HL-60/S4 treated with phorbol 12-myristate 13-acetate at 8.2 ng/mL for 4 days and 3 days (cell line): ENCODE measurements around the gene NCAPH2.

Source experiments
- in situ Hi-C: fragments of 300-500 bp; cut with MboI; formaldehyde crosslinking; loops from 2 replicates; pipeline ENCODE4 v1.15.0; 2022; ENCODE audit warnings: low sequenced_read_pairs

The NCAPH2 gene

DNA sequence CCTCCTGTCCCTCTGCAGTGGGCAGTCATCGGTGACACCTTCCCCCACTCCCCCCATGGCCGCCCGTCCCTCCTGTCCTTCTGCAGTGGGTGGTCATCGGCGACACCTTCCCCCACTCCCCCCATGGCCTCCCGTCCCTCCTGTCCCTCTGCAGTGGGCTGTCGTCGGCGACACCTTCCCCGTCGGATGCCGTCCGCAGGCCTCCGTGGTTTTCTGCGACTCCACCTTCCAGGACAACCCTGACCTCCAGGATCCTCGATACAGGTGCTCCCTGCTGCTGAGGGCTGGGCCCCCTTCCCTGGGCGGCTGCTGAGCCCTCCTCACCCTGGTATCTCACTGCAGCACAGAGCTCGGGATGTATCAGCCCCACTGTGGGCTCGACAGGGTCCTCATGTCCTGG, 19.1 kb upstream of the NCAPH2 start:
- in situ Hi-C loops = no loop called here

DNA sequence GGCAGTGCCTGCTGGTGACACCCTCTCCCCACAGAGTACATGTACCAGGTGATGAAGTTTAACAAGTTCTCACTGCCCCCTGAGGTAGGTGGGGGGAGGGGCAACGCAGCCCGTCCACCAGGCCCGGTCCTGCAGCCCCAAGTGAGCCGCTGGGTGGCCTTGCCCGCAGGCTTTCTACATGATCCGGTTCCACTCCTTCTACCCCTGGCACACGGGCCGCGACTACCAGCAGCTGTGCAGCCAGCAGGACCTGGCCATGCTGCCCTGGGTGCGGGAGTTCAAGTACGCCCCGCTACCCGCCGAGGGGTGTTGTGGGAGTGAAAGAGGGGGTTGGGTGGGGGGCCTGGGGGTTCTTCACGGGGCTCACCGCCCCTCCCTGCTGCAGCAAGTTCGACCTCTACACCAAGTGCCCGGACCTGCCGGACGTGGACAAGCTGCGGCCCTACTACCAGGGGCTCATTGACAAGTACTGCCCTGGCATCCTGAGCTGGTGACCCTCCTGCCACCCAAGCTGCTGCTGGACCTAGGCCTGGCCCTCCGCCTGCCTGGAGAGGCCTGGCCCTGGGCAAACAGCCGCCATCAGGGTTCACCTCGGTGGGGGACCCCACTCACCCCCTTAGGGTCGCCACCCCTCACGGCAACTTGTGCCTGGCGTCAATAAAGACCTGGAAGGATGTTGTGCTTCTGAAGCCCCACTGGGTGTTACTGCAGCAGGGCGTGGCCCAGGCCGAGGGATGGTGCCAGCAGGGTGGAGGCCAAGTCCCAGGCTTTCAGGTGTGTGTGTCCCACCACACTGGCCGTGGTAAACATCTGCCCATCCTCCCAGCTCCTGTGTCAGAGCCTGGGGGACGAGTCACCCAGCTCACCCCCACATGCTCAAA, 18.4 kb upstream of the NCAPH2 start:
- in situ Hi-C loops = no loop called here

DNA sequence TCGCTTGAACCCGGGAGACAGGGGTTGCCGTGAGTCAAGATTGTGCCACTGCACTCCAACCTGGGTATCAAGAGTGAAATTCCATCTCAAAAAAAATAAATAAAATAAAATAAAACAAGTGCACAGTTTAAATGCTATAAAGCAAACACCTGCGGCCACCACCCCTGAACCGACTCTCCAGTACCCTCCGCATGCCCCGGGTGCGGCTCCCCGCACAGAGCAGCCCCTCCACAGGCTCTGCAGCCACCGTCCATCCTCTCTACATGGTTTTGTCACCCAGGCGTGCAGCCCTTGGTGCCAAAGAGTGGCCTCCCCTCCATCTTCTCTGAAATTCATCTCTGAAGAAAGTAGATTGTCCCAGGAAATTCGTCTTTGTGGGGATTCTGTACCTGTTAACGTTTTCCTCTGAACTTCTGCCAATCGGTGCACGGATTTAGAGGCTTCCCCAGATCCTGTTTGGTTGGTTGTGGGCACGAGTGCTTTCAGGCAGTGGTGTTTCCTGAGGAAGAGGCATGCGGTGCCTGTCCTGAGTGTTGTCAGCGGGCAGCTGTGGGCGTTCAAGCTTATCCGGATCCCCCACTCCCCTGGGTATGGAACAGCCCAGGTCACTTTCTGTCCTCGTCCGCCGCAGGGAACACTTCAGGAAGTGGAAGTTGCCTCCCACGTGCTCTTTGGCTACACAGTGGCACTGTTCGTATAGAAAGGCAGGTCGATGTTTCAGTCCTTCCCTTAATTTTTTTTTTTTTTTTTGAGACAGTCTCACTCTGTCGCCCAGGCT, 17.3 kb upstream of the NCAPH2 start:
- in situ Hi-C loops = no loop called here

DNA sequence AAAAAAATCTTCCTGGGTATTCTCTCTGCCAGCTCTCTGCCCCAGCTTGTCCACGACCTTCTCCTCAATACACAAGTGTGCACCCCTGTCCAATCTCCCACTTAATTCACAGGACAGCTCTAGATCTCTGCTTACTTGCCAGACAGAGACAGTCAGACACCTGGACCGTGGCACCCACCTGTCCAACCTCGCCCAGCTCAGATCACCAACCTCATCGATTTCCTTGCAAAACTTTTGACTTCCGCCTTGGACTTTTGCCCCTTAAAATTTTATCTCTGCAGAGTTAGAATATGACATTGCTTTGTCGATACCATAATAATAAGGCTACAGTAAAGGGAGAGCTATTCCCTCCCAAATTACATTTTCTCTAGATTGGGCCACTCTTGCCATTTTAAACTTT, 10.9 kb upstream of the NCAPH2 start:
- in situ Hi-C loops = no loop called here

DNA sequence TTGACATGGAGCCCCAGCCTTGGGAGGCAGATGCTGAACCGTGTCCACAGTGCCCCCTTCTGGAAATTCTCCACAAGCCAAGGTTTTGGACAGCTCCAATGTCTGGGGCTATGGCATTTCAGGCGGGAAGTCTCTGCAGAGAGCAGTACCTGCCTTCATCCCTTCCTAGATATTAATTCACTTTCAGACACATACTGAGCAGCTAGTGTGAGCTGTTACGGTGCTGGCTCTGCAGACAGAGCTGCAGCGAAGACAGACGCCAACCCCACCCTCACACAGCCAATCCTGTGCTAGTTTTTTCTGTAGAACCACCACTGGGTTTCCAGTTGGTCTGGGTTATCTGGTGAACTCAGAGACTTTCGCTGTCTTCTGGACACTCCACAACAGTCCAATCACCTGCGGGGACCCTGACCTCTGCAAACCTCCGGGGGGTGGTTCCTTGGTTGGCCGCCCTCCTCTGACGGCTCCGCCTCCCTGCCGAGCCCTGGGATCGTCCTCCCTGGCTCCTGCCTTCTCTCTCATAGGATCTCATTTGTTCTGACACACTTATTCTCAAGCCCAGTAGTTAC, 9.6 kb upstream of the NCAPH2 start:
- in situ Hi-C loops = no loop called here

DNA sequence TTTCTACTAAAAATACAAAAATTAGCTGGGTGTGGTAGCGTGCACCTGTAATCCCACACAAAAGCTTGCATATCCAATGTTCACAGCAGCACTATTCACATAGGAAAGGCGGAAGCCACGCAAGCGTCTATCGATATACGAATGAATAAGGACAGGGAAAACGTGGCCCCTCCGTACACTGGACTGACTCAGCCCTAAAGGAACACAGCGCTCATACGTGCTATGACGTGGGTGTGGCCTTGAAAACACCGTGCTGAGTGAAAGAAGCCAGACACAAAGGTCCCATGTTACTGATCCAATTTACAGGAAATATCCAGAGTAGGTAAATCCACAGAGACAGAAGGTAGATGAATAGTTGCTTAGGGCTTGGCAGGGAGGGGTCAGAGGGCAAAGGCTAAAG, 7.6 kb upstream of the NCAPH2 start:
- in situ Hi-C loops = no loop called here

DNA sequence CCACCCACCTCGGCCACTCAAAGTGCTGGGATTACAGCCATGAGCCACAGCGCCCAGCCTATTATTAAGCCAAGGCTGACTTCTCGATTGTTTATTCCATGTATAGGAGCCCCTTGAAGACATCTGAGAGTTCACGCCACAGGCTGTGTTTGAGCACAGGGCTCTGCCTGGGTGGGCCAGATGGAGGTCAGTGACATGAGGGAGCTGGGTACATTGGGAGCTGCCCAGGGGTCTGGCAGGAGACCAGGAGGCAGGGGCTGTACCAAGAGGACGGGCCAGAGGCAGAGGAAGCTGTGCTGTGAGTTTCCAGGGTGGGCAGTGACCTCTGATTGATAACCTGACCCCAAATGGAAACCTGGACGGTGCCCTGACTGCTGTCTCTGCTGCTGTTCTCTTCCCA, 5.9 kb upstream of the NCAPH2 start:
- in situ Hi-C loops = no loop called here

DNA sequence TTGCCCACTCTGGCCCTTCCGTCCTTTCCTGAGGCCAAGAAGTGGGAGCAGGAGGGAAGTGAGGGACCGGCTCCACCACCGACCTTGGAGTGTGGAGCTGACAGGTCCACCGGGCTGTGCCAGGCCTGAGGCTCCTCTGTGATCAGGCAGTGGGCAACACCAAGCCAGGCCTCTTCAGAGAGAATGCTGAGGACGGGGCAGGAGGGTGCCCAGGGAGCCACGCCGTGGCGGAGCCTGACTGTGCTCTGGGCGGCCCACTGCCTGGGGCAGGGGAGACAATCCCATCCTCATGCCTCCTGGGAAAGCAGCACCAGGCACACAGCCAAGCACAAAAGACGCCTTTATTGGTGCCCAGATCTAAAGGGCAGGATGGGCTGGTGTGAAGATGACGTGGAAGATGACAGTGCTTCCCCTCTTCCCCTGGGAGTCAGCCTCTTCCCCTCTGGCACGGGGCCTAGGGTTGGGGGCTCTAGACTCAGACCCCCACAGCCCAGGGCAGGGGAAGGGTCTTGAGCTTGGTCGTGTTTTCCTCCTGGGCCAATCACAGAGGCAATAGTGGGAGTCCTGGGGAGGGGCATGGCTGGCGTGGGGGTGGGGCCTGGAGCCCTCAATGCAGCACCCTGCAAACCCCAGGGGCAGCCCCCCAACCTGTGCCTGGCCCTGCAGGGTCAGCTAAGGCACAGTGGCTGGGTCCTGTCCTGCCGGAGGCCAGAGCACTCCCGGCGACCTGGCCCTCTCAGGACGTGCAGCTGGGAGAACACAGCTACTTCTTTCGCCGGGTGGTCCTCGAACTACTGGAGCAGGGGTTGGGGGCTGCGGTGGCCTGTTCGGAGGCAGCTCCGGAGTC, 5.2 kb upstream of the NCAPH2 start:
- in situ Hi-C loops = no loop called here

DNA sequence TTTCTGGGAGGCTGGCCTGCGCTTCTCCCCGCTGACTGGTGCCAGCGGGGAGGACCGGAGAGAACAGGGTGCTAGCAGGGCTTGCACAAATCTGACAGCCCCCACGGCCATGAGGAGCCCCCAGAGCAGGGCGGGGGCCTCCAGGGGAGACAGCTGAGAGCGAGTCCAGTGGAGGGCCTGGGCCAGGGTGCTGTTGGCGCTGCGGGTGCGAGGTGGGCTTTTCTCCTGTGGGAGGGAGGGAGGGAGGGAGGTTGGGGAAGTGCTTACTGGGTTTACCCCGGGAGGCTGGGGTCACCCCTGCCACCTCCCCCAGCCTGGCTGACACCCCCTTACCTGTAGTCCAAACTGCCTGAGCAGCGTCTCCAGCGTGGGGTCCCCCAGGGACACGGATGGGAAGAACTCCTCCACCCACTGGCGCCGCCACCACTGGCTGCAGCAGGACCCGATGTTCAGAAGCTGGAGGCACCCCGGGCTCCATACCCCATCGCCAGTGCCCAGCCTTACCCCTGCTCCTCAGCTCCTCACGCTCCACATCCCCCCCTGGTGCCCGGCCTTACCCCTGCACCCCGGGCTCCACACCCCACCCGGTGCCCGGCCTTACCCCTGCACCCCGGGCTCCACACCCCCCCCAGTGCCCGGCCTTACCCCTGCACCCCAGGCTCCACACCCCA, 4.4 kb upstream of the NCAPH2 start:
- in situ Hi-C loops = no loop called here

DNA sequence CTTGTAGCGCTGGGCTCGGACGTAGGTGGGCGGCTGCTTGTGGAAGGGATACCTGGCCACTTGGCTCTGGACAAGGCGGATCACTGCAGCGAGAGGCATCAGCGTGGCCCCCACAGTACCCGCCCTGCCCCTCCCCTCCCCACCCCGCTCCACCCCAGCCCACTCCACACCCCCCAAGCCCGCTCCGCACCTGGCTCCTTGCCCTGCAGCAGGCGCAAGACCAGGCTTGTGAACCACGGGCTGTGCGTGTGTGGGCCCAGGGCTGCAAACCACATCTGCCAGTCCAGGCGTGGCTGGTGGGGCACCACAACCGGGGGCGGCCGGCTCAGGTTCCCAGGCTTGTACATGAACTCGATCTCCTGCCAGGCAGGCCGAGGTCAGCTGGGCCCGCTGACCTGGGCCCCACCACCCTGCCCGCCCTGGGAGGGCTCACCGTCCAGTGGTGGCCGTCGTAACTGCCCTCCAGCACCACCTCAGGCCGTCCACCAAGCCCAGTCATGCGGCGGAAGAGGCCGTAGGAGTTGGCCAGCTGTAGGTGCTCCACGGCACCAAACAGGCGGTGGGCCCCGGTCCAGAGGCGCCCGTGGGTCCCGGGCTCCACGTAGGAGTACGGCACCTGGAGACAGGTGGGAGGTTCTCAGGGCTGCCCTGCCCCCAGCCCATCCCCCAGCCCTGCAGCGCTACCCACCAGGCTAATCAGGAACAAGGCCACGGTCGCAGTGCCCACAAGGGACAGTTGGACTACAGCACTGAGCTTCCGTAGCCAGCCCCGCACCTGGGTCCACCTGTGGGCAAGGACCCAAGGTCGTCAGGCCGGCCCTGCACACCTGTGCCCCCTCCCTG, 3.4 kb upstream of the NCAPH2 start:
- in situ Hi-C loops = no loop called here

DNA sequence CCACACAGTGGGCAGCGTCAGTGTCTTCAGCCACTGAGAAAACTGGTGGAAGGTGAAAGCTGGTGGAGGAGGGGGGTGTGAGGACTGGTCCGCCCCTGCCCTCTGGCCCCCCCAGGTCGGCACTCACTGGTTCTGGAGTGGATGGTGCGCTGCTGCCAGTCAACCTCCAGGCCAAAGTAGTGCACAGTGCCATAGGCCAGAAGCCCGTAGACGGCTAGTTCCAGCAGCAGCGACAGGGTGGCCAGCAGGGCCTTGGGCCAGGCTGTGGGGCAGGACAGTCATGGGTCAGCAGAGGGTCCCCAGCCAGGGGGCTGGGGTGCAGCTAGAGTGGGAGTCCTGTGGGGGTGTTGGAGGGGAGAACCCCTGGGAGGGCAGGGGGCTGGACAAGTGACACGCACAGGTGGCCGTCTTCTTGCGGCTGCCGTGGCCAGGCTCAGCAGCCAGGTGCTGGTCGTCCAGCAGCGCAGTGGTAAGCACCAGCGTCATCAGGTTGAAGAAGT, 2.7 kb upstream of the NCAPH2 start:
- in situ Hi-C loops = no loop called here

DNA sequence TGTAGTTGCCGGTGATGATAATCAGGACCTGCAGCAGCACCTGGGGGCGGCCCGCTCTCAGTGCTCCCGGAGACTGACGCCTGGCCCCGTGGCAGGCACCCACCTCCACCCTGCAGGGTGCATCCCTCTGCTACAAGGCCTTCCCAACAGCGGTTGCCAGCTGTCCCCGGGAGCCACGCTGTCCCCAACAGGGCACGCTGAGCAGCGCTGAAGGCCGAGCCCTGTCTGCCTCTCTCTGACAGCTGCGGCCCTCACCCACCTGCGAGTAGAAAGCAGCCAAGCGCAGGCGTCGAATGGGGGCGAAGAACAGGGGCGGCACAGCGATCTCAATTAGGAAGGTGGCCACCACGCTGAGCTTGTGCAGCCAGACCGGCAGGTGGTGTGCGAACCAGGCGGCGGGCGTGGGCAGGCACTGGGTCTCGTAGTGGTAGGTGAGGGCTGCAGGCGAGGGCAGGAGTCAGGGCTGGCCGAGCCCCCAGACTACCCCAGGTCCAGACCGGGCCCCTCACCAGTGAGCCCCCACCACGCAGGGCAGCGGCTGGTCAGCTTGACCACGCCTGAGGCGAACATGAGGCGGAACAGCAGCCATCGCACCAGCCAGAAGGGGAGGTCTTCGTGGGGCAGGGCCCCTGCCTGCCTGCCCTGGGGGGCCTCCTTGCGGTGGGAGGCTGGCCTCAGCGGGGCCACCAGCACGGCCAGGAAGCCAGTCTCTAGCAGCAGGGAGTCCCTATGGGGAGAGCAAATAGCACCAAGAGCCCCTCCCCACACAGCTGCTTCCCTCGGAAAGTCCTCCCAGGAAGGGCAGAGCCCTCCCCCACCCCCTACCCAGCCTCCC, 2.0 kb upstream of the NCAPH2 start:
- in situ Hi-C loops = no loop called here

DNA sequence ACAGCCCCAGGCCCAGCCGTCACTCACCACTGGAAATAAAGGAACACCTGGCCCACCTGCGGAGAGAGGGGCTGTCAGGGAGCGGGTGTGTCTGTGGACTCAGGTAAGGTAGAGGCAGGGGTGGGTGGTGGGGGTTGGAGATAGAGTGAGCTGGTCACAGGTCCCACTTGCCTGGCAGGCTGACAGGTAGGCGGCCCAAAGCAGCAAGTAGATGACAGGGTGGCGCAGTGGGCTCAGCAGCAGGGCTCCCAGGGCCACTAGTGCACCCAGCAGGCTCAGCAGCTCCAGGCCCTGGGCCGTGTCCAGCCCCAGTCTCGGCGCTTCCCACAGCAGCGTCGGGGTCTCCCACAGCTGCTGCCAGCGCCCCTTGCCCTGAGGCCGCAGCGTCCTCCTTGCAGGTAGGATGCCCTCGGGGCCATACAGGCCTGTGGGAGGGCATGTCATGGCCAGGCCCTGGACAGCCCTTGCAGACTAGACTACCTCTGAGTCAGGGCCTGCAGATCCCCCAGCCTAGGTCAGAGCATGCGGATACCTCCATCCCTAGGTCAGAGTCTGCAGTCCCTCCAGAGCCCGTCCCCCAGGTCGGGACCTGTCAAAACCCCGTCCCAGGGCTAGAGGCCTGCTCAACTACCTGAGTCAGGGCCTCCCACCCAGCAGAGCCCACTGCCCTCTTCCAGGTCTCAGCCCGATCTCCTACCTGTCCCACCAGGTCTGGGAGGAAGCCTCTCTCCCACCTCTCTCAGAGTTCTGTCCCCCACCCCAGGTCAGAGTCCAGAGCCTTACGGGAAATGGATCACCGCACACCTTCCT, 1.2 kb upstream of the NCAPH2 start:
- in situ Hi-C loops = no loop called here

DNA sequence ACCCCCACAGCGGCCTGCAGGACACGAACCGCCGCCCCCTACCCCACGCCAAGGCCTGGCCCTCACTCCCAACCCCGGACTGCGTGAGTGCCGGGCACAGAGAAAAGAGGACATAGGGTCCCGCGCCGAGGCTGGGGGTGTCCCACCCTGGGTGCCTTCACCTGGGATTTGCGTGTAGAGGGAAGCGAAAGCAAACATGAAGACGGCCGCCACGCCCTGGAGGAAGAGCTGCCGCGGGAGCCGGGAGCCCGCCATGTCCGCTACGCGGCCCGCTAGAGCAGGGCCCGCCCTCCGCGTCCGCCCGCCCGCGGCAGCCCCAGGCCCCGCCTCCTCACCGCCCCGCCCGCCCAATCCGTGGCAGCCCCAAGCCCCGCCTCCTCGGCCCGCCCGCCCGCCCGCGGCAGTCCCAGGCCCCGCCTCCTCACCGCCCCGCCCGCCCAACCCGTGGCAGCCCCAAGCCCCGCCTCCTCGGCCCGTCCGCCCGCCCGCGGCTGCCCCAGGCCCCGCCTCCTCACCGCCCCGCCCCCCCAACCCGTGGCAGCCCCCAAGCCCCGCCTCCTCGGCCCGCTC, 518 bp upstream of the NCAPH2 start, which contains the start of gene LMF2:
Gene LMF2 (minus strand): TSS at position 282 of the 570 bp plus-strand sequence. CDS start 27 bp downstream, at position 255.
- in situ Hi-C loops = no loop called here

DNA sequence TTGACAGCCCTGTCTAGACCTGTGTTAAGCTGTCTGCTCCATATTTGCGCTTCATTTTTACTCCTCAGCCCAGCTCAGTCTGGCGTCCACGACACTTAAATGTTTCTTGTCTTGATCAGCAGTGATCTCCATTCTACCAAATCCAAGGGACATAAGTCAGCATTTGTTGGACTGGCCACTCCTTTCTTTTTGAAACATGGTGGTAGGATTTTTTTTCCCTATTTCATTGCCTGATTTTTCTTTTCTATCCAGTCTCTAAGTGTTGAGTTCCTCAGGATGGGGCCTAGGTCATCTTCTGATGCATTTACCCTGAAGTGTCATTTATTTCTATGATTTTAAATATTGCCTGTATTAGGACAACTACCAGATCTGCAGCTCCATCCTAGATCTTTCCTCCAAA, 873 bp downstream of the NCAPH2 start:
- in situ Hi-C loops = no loop called here

DNA sequence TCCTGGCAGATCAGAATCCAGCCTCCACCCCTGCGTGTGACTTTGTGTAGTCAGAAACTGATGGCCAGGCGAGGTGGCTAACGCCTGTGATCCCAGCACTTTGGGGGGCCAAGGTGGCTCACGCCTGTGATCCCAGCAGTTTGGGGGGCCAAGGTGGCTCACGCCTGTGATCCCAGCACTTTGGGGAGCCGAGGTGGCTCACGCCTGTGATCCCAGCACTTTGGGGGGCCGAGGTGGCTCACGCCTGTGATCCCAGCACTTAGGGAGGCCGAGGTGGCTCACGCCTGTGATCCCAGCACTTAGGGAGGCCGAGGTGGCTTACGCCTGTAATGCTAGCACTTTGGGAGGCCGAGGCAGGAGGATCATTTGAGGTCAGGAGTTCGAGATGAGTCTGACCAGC, 5.2 kb downstream of the NCAPH2 start:
- in situ Hi-C loops = no loop called here

DNA sequence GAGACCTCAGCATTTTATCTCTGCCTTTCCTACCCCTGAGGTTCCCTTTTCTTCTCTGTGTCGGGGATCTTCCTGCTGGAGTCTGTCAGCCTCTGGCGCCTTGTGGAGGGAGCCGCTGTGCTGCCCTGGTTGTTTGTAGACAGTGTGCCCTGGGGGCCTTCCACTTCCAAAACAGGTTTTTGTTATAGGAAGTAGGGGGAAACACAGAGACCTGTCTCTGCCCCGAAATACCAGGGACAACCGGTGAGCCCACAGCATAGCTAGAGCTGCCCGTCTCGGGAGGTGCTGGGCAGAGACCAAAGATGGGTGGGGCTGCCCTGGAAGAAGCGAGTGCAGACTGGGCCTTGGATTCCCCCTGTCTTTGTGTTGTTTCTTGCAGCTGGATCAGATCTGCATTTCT, 8.0 kb downstream of the NCAPH2 start:
- in situ Hi-C loops = no loop called here
